CD4-positive, alpha-beta T cell (primary cell): ENCODE data around the gene COG8. TPM values are rescaled to one million over a fixed set of nuclear protein-coding genes. Genes with fewer than 3 reads are reported as not detected.

ENCODE experiments used
- ATAC-seq: fragments of 200-7000 bp; cut with Tn5 transposase; one replicate; pipeline ENCODE4 v1.10.0; 2022; ENCODE audit warnings: mild to moderate bottlenecking; ENCODE audit not compliant: poor library complexity
- CTCF ChIA-PET: fragments of 350-600 bp; sonication (Branson Sonifier 250); formaldehyde crosslinking; loops from one replicate; lab custom pipeline; 2021; ENCODE audit warnings: antibody characterized with exemption, inconsistent platforms; lab: Charles Lee
- POLR2A ChIA-PET: fragments of 350-600 bp; sonication (Branson Sonifier 250); formaldehyde crosslinking; loops from one replicate; lab custom pipeline; 2021; ENCODE audit warnings: antibody characterized with exemption, inconsistent platforms; lab: Charles Lee
- DNase-seq, 14 experiments: peaks; one replicate each; pipeline ENCODE4 v3.0.0-alpha.2; 2013 to 2020; ENCODE audit warnings: mixed read lengths in 2 of 14
- H3K27ac ChIP-seq, 2 donors: one replicate each; pipeline versions ENCODE4 v1.5.1 to v1.7.0; 2013; ENCODE audit warnings: low read length in 2 of 2, low read depth in 1 of 2, mild to moderate bottlenecking in 1 of 2
- H3K27me3 ChIP-seq, 2 experiments: 1 replicate in 1 of 2; 2 replicates in 1 of 2; pipeline versions ENCODE4 v1.6.1 to v1.7.0; 2013; ENCODE audit warnings: low read length in 2 of 2, control low read depth in 1 of 2, mild to moderate bottlenecking in 1 of 2, moderate library complexity in 1 of 2; ENCODE audit not compliant: insufficient read depth in 2 of 2, control insufficient read depth in 1 of 2
- H3K36me3 ChIP-seq: one replicate; pipeline ENCODE4 v1.6.1; 2013; ENCODE audit warnings: low read length, control low read depth; ENCODE audit not compliant: insufficient read depth
- H3K4me1 ChIP-seq: one replicate; pipeline ENCODE4 v1.6.1; 2013; ENCODE audit warnings: low read length, control low read depth; ENCODE audit not compliant: insufficient read depth
- H3K4me3 ChIP-seq: one replicate; pipeline ENCODE4 v1.5.1; 2013; ENCODE audit warnings: mild to moderate bottlenecking, low read length, moderate library complexity
- H3K9me3 ChIP-seq, 2 experiments: 1 replicate in 1 of 2; 2 replicates in 1 of 2; pipeline versions ENCODE4 v1.6.1 to v1.7.0; 2013; ENCODE audit warnings: low read length in 2 of 2, mild to moderate bottlenecking in 2 of 2, control low read depth in 1 of 2, moderate library complexity in 1 of 2; ENCODE audit not compliant: control insufficient read depth in 1 of 2, insufficient read depth in 1 of 2
- H3K27ac Mint-ChIP-seq: one replicate; pipeline ENCODE4 v1.8.0; 2020; ENCODE audit warnings: mixed read lengths
- H3K27me3 Mint-ChIP-seq: one replicate; pipeline ENCODE4 v1.8.0; 2021; ENCODE audit warnings: mixed read lengths
- H3K36me3 Mint-ChIP-seq: one replicate; pipeline ENCODE4 v1.8.0; 2021; ENCODE audit warnings: low read depth, mixed read lengths
- H3K4me1 Mint-ChIP-seq: one replicate; pipeline ENCODE4 v1.8.0; 2021; ENCODE audit warnings: low read depth, mixed read lengths
- H3K4me3 Mint-ChIP-seq: one replicate; pipeline ENCODE4 v1.8.0; 2020; ENCODE audit warnings: mild to moderate bottlenecking, mixed read lengths
- H3K9me3 Mint-ChIP-seq: one replicate; pipeline ENCODE4 v1.8.0; 2020; ENCODE audit warnings: mixed read lengths
- intact Hi-C, 2 experiments: fragments of 100-400 bp; cut with DNase I in 1 of 2; cut with micrococcal nuclease in 1 of 2; formaldehyde crosslinking; loops; one replicate each; pipeline versions ENCODE4 v1.15.1 to v1.9.0; 2023 to 2025; cut with DNase I, micrococcal nuclease
- total RNA-seq, 174 experiments: library from RNA in 2 of 174; stranded (reverse) in 2 of 174; gene quantifications; one replicate each; pipeline ENCODE4 v1.2.3 and lab custom pipeline; 2021 to 2026
- TF ChIP-seq, protein P1 (sequence below): fragments of 200-600 bp; IDR thresholded peaks from one replicate; pipeline ENCODE4 v1.8.0; 2022; ENCODE audit warnings: antibody characterized with exemption, mild to moderate bottlenecking

The COG8 gene
- total RNA-seq, 2 experiments from 2014 or later: 18.4 to 19.3 TPM

DNA sequence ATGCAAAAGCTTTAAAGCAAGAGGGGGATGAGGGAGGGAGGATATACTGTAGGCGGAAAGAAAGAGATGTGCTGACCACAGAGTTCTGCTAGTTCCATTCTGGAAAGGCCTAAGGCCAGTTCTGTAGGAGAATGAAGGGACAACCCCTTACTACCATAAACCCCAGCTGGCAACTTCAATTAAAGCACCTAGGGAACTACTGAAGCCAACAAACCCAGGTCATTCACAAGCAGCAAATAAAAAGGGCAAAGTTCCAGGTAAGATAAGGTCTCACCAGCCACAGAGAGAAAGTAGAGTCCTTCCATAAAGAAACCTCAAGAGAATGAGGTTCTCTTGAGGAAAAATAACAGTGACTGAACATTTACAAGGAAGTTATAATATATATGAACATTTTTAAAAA lies 33.7 kb upstream of the COG8 start:
- H3K36me3 Mint-ChIP-seq: peaks cover 67% of the 10 kb centered on the region
- no peaks in the 10 kb centered on the region for H3K9me3 Mint-ChIP-seq
- H3K9me3 ChIP-seq: no peaks in the 10 kb centered on the region
- TF ChIP-seq, protein P1, sequence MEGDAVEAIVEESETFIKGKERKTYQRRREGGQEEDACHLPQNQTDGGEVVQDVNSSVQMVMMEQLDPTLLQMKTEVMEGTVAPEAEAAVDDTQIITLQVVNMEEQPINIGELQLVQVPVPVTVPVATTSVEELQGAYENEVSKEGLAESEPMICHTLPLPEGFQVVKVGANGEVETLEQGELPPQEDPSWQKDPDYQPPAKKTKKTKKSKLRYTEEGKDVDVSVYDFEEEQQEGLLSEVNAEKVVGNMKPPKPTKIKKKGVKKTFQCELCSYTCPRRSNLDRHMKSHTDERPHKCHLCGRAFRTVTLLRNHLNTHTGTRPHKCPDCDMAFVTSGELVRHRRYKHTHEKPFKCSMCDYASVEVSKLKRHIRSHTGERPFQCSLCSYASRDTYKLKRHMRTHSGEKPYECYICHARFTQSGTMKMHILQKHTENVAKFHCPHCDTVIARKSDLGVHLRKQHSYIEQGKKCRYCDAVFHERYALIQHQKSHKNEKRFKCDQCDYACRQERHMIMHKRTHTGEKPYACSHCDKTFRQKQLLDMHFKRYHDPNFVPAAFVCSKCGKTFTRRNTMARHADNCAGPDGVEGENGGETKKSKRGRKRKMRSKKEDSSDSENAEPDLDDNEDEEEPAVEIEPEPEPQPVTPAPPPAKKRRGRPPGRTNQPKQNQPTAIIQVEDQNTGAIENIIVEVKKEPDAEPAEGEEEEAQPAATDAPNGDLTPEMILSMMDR: no peak
- ChIA-PET CTCF (no interaction called here), POLR2A (interaction anchor here (1.0 kb wide), 1 partner anchor 11 kb away, joined by 3 read pairs; no protein-coding TSS in a partner anchor)
- peaks cover 8% of the 10 kb centered on the region for H3K4me1 Mint-ChIP-seq
- no peaks in the 10 kb centered on the region for H3K27me3 ChIP-seq
- no peak overlapping the region for H3K4me3 ChIP-seq
- H3K27me3 Mint-ChIP-seq: no peaks in the 10 kb centered on the region
- H3K27ac Mint-ChIP-seq: no peak overlapping the region
- H3K4me1 ChIP-seq: no peaks in the 10 kb centered on the region
- DNase-seq: no peak
- no peak overlapping the region for H3K27ac ChIP-seq
- H3K36me3 ChIP-seq: peaks cover 44% of the 10 kb centered on the region
- no peak overlapping the region for H3K4me3 Mint-ChIP-seq
- intact Hi-C loops: no loop called here
- ATAC-seq: no peak

DNA sequence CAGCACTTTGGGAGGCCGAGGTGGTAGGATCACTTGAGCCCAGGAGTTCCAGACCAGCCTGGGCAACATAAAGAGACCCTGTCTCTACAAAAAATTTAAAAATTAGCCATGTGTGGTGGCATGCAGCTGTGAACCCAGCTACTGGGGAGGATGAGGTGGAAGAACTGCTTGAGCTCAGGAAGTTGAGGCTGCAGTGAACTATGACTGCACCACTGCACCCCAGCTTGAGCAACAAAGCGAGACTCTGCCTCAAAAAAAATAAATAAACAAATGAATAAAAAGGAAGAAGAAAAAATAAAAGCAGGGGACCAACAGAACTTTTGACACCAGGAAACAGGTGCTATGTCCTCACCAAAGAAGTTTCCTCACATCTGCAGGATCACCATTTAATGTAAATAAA lies 32.2 kb upstream of the COG8 start:
- Histone ChIP-seq H3K27me3 (no peaks in the 10 kb centered on the region), H3K36me3 (peaks cover 58% of the 10 kb centered on the region), H3K4me3 (no peak overlapping the region), H3K4me1 (no peaks in the 10 kb centered on the region), H3K27ac (no peak overlapping the region), H3K9me3 (no peaks in the 10 kb centered on the region)
- TF ChIP-seq, protein P1: no peak
- DNase-seq (no peak), ATAC-seq (no peak)
- Mint-ChIP-seq H3K36me3 (peaks cover 74% of the 10 kb centered on the region), H3K27me3 (no peaks in the 10 kb centered on the region), H3K27ac (no peak overlapping the region), H3K4me1 (peaks cover 5% of the 10 kb centered on the region), H3K9me3 (no peaks in the 10 kb centered on the region), H3K4me3 (no peak overlapping the region)
- intact Hi-C loops: no loop called here
- ChIA-PET CTCF (no interaction called here), POLR2A (no interaction called here)

DNA sequence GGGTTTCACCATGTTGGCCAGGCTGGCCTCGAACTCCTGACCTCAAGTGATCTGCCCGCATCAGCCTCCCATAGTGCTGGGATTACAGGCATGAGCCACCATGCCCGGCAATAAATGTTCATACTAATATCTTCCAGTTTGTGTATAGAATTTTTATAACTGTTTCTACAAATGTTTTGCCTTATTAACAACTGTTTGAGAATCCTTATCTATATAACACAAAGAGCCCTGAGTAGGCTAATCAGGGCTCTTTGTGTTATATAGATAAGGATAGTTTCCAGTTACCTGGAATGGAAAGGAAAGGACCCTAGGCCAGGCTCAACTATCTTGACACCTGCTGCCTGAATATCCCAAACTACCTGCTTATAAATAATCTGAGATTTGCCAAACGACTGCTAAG lies 29.5 kb upstream of the COG8 start:
- intact Hi-C loops: no loop called here
- no peak for DNase-seq
- Histone ChIP-seq H3K4me3 (no peak overlapping the region), H3K27ac (no peak overlapping the region), H3K9me3 (no peaks in the 10 kb centered on the region), H3K36me3 (peaks cover 79% of the 10 kb centered on the region), H3K4me1 (no peaks in the 10 kb centered on the region), H3K27me3 (no peaks in the 10 kb centered on the region)
- ChIA-PET CTCF (no interaction called here), POLR2A (no interaction called here)
- Mint-ChIP-seq H3K27ac (no peak overlapping the region), H3K9me3 (no peaks in the 10 kb centered on the region), H3K4me3 (no peak overlapping the region), H3K27me3 (no peaks in the 10 kb centered on the region), H3K36me3 (peaks cover 88% of the 10 kb centered on the region), H3K4me1 (peaks cover 8% of the 10 kb centered on the region)
- ATAC-seq: no peak
- TF ChIP-seq, protein P1: no peak
